Upper lobe of left lung (tissue), 4 donors: ENCODE results near the gene CTH.
"Not testable (repeated sequence)": the region's sequence is repeated elsewhere in the genome, so short reads cannot be mapped to it uniquely, and the experiment has no call there.

Experiments used
- CTCF ChIP-seq, 6 experiments: fragments of 450-650 bp in 4 of 6; fragments of 200-600 bp in 2 of 6; sonication (generic) in 2 of 6; IDR thresholded peaks; one replicate each; pipeline ENCODE4 v1.5.1; 2016 to 2019; ENCODE audit warnings: antibody characterized with exemption in 6 of 6
- POLR2A ChIP-seq, 4 donors: fragments of 450-650 bp; IDR thresholded peaks; one replicate each; pipeline ENCODE4 v1.5.1; 2016 to 2017; ENCODE audit warnings: antibody characterized with exemption in 4 of 4, mild to moderate bottlenecking in 2 of 4

GRCh38 chr1:70452164-70452939, 41.3 kb downstream of the CTH start:
- not testable (repeated sequence) for TF ChIP-seq CTCF, POLR2A (IDR thresholded peaks at IDR 0.05)
